HEK293 (cell line): ENCODE measurements around the gene SBSN.

Experiments used
- AEBP2 ChIP-seq: fragments of 450-650 bp; formaldehyde crosslinking; IDR thresholded peaks from 2 replicates; pipeline ENCODE4 v1.5.1; 2016; ENCODE audit warnings: missing biosample characterization, missing genetic modification characterization, borderline replicate concordance
- GFI1B ChIP-seq: fragments of 450-650 bp; formaldehyde crosslinking; IDR thresholded peaks from 2 replicates; pipeline ENCODE4 v1.5.1; 2016; ENCODE audit warnings: missing biosample characterization, missing genetic modification characterization
- KLF1 ChIP-seq: fragments of 450-650 bp; formaldehyde crosslinking; IDR thresholded peaks from 2 replicates; pipeline ENCODE4 v1.5.1; 2016; ENCODE audit warnings: missing biosample characterization, missing genetic modification characterization
- KLF9 ChIP-seq: fragments of 450-650 bp; formaldehyde crosslinking; IDR thresholded peaks from 2 replicates; pipeline ENCODE4 v1.5.1; 2016; ENCODE audit warnings: missing biosample characterization, missing genetic modification characterization, low read depth
- SCRT1 ChIP-seq: fragments of 450-650 bp; formaldehyde crosslinking; IDR thresholded peaks from 2 replicates; pipeline ENCODE4 v1.5.1; 2016; ENCODE audit warnings: missing biosample characterization, missing genetic modification characterization, borderline replicate concordance
- SETDB1 ChIP-seq: IDR thresholded peaks from one replicate; pipeline ENCODE4 v1.6.1; 2017; ENCODE audit warnings: mild to moderate bottlenecking, low read length, moderate library complexity, mixed read lengths; ENCODE audit not compliant: insufficient read length
- SP3 ChIP-seq: fragments of 450-650 bp; formaldehyde crosslinking; IDR thresholded peaks from 2 replicates; pipeline ENCODE4 v1.5.1; 2016; ENCODE audit warnings: missing biosample characterization, missing genetic modification characterization
- TCF7L2 ChIP-seq: IDR thresholded peaks from 2 replicates; pipeline ENCODE4 v1.6.1; 2011; ENCODE audit warnings: low read depth, mild to moderate bottlenecking, inconsistent platforms, low read length, moderate library complexity, borderline replicate concordance
- TRIM28 ChIP-seq: IDR thresholded peaks from 2 replicates; pipeline ENCODE4 v1.6.1; 2011; ENCODE audit warnings: low read length, control low read depth, borderline replicate concordance
- YY2 ChIP-seq: fragments of 450-650 bp; formaldehyde crosslinking; IDR thresholded peaks from 2 replicates; pipeline ENCODE4 v1.5.1; 2016; ENCODE audit warnings: missing biosample characterization, missing genetic modification characterization
- ZBTB1 ChIP-seq: fragments of 450-650 bp; formaldehyde crosslinking; IDR thresholded peaks from 2 replicates; pipeline ENCODE4 v1.5.1; 2016; ENCODE audit warnings: missing biosample characterization, missing genetic modification characterization
- ZBTB20 ChIP-seq: fragments of 450-650 bp; formaldehyde crosslinking; IDR thresholded peaks from 2 replicates; pipeline ENCODE4 v1.5.1; 2016; ENCODE audit warnings: missing biosample characterization, missing genetic modification characterization
- ZEB2 ChIP-seq: fragments of 450-650 bp; formaldehyde crosslinking; IDR thresholded peaks from 2 replicates; pipeline ENCODE4 v1.5.1; 2016; ENCODE audit warnings: missing biosample characterization, missing genetic modification characterization
- ZFP3 ChIP-seq: fragments of 450-650 bp; formaldehyde crosslinking; IDR thresholded peaks from 2 replicates; pipeline ENCODE4 v1.5.1; 2016; ENCODE audit warnings: low read depth, missing biosample characterization, missing genetic modification characterization
- ZNF112 ChIP-seq: fragments of 450-650 bp; formaldehyde crosslinking; IDR thresholded peaks from 2 replicates; pipeline ENCODE4 v1.5.0; 2017; ENCODE audit warnings: missing biosample characterization, missing genetic modification characterization
- ZNF140 ChIP-seq: fragments of 450-650 bp; formaldehyde crosslinking; IDR thresholded peaks from 2 replicates; pipeline ENCODE4 v1.5.1; 2016; ENCODE audit warnings: missing biosample characterization, missing genetic modification characterization
- ZNF184 ChIP-seq: fragments of 450-650 bp; IDR thresholded peaks from 2 replicates; pipeline ENCODE4 v1.5.1; 2018; ENCODE audit warnings: missing biosample characterization, mild to moderate bottlenecking, missing genetic modification characterization
- ZNF211 ChIP-seq: fragments of 450-650 bp; formaldehyde crosslinking; IDR thresholded peaks from 2 replicates; pipeline ENCODE4 v1.5.1; 2016; ENCODE audit warnings: low read depth, missing biosample characterization, missing genetic modification characterization
- ZNF221 ChIP-seq: fragments of 450-650 bp; formaldehyde crosslinking; IDR thresholded peaks from 2 replicates; pipeline ENCODE4 v1.5.1; 2017; ENCODE audit warnings: missing biosample characterization, missing genetic modification characterization, borderline replicate concordance
- ZNF239 ChIP-seq: fragments of 450-650 bp; formaldehyde crosslinking; IDR thresholded peaks from 2 replicates; pipeline ENCODE4 v1.5.1; 2016; ENCODE audit warnings: missing biosample characterization, missing genetic modification characterization
- ZNF248 ChIP-seq: fragments of 450-650 bp; formaldehyde crosslinking; IDR thresholded peaks from 2 replicates; pipeline ENCODE4 v1.5.1; 2017; ENCODE audit warnings: missing biosample characterization, missing genetic modification characterization
- ZNF266 ChIP-seq: fragments of 450-650 bp; formaldehyde crosslinking; IDR thresholded peaks from 2 replicates; pipeline ENCODE4 v1.5.1; 2016; ENCODE audit warnings: missing biosample characterization, missing genetic modification characterization, low read depth
- ZNF335 ChIP-seq: fragments of 450-650 bp; formaldehyde crosslinking; conservative IDR thresholded peaks from 2 replicates; pipeline ENCODE4 v1.5.1; 2016; ENCODE audit warnings: missing biosample characterization, missing genetic modification characterization
- ZNF391 ChIP-seq: fragments of 450-650 bp; formaldehyde crosslinking; IDR thresholded peaks from 2 replicates; pipeline ENCODE4 v1.5.1; 2016; ENCODE audit warnings: low read depth, missing biosample characterization, missing genetic modification characterization, borderline replicate concordance
- ZNF514 ChIP-seq: fragments of 450-650 bp; formaldehyde crosslinking; IDR thresholded peaks from 2 replicates; pipeline ENCODE4 v1.5.1; 2016; ENCODE audit warnings: missing biosample characterization, missing genetic modification characterization
- ZNF529 ChIP-seq: fragments of 450-650 bp; formaldehyde crosslinking; IDR thresholded peaks from 2 replicates; pipeline ENCODE4 v1.5.1; 2017; ENCODE audit warnings: missing genetic modification characterization, missing biosample characterization; ENCODE audit not compliant: insufficient replicate concordance
- ZNF548 ChIP-seq: fragments of 450-650 bp; formaldehyde crosslinking; IDR thresholded peaks from 2 replicates; pipeline ENCODE4 v1.5.1; 2016; ENCODE audit warnings: missing biosample characterization, missing genetic modification characterization
- ZNF549 ChIP-seq: fragments of 450-650 bp; IDR thresholded peaks from 2 replicates; pipeline ENCODE4 v1.5.1; 2018; ENCODE audit warnings: missing biosample characterization, missing genetic modification characterization, mild to moderate bottlenecking, inconsistent platforms, moderate library complexity
- ZNF561 ChIP-seq: fragments of 450-650 bp; IDR thresholded peaks from 2 replicates; pipeline ENCODE4 v1.5.1; 2018; ENCODE audit warnings: missing biosample characterization, missing genetic modification characterization, borderline replicate concordance
- ZNF660 ChIP-seq: fragments of 450-650 bp; IDR thresholded peaks from 2 replicates; pipeline ENCODE4 v1.5.1; 2018; ENCODE audit warnings: missing biosample characterization, mild to moderate bottlenecking, missing genetic modification characterization
- ZNF664 ChIP-seq: fragments of 450-650 bp; formaldehyde crosslinking; IDR thresholded peaks from 2 replicates; pipeline ENCODE4 v1.5.1; 2016; ENCODE audit warnings: missing biosample characterization, missing genetic modification characterization
- ZNF837 ChIP-seq: fragments of 450-650 bp; formaldehyde crosslinking; IDR thresholded peaks from 2 replicates; pipeline ENCODE4 v1.5.1; 2016; ENCODE audit warnings: missing biosample characterization, missing genetic modification characterization
- ZSCAN23 ChIP-seq: fragments of 450-650 bp; formaldehyde crosslinking; IDR thresholded peaks from 2 replicates; pipeline ENCODE4 v1.5.1; 2016; ENCODE audit warnings: missing biosample characterization, missing genetic modification characterization
- ZSCAN30 ChIP-seq: fragments of 450-650 bp; IDR thresholded peaks from 2 replicates; pipeline ENCODE4 v1.5.1; 2018; ENCODE audit warnings: missing biosample characterization, mild to moderate bottlenecking, missing genetic modification characterization, moderate library complexity
- TF ChIP-seq, protein P1 (sequence below): fragments of 450-650 bp; formaldehyde crosslinking; IDR thresholded peaks from 2 replicates; pipeline ENCODE4 v1.5.1; 2016; ENCODE audit warnings: missing biosample characterization, missing genetic modification characterization
- TF ChIP-seq, protein P2 (sequence below): fragments of 450-650 bp; formaldehyde crosslinking; IDR thresholded peaks from 2 replicates; pipeline ENCODE4 v1.5.1; 2016; ENCODE audit warnings: missing biosample characterization, missing genetic modification characterization
- TF ChIP-seq, protein P3 (sequence below): fragments of 450-650 bp; formaldehyde crosslinking; IDR thresholded peaks from 2 replicates; pipeline ENCODE4 v1.5.1; 2017; ENCODE audit warnings: missing biosample characterization, missing genetic modification characterization

SBSN gene

GRCh38 chr19:35509861-35510625, 18.1 kb downstream of the SBSN start (continued):
- TF ChIP-seq, protein P1, sequence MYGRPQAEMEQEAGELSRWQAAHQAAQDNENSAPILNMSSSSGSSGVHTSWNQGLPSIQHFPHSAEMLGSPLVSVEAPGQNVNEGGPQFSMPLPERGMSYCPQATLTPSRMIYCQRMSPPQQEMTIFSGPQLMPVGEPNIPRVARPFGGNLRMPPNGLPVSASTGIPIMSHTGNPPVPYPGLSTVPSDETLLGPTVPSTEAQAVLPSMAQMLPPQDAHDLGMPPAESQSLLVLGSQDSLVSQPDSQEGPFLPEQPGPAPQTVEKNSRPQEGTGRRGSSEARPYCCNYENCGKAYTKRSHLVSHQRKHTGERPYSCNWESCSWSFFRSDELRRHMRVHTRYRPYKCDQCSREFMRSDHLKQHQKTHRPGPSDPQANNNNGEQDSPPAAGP (tag by site-specific recombination), result peak; percentile 88
- no peak for TF ChIP-seq ZNF664
- no peak for TF ChIP-seq ZNF548 (tag by site-specific recombination)
- TF ChIP-seq SCRT1 (tag by site-specific recombination), result peak; percentile 62; the same call in 1 of the 2 replicates
- TF ChIP-seq ZNF391 (tag by site-specific recombination), result peak; percentile 78
- no peak for TF ChIP-seq TCF7L2
- TF ChIP-seq ZNF184 (tag by site-specific recombination), result no peak
- no peak for TF ChIP-seq ZNF529 (tag by site-specific recombination)
- no peak for TF ChIP-seq ZNF549
- no peak for TF ChIP-seq TRIM28
- no peak; the same call in 1 of the 2 replicates for TF ChIP-seq ZNF660 (tag by site-specific recombination)
- no peak for TF ChIP-seq ZNF837 (tag by site-specific recombination)
- TF ChIP-seq ZNF248, result no peak
- TF ChIP-seq ZFP3, result no peak
- no peak for TF ChIP-seq ZNF514
- no peak for TF ChIP-seq ZBTB1 (tag by site-specific recombination)
- TF ChIP-seq ZSCAN30 (tag by site-specific recombination), result peak; percentile 50
- no peak for TF ChIP-seq SETDB1
- TF ChIP-seq ZNF561 (tag by site-specific recombination), result peak; percentile 96
- peak; percentile 84 for TF ChIP-seq YY2 (tag by site-specific recombination)
- TF ChIP-seq, protein P2, sequence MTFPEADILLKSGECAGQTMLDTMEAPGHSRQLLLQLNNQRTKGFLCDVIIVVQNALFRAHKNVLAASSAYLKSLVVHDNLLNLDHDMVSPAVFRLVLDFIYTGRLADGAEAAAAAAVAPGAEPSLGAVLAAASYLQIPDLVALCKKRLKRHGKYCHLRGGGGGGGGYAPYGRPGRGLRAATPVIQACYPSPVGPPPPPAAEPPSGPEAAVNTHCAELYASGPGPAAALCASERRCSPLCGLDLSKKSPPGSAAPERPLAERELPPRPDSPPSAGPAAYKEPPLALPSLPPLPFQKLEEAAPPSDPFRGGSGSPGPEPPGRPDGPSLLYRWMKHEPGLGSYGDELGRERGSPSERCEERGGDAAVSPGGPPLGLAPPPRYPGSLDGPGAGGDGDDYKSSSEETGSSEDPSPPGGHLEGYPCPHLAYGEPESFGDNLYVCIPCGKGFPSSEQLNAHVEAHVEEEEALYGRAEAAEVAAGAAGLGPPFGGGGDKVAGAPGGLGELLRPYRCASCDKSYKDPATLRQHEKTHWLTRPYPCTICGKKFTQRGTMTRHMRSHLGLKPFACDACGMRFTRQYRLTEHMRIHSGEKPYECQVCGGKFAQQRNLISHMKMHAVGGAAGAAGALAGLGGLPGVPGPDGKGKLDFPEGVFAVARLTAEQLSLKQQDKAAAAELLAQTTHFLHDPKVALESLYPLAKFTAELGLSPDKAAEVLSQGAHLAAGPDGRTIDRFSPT (tag by site-specific recombination), result peak; percentile 73; the same call in 1 of the 2 replicates
- peak; percentile 100 for TF ChIP-seq ZNF335 (tag by site-specific recombination)
- TF ChIP-seq, protein P3, sequence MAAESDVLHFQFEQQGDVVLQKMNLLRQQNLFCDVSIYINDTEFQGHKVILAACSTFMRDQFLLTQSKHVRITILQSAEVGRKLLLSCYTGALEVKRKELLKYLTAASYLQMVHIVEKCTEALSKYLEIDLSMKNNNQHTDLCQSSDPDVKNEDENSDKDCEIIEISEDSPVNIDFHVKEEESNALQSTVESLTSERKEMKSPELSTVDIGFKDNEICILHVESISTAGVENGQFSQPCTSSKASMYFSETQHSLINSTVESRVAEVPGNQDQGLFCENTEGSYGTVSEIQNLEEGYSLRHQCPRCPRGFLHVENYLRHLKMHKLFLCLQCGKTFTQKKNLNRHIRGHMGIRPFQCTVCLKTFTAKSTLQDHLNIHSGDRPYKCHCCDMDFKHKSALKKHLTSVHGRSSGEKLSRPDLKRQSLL (tag by site-specific recombination), result peak; percentile 88
- TF ChIP-seq AEBP2 (tag by site-specific recombination), result no peak
- TF ChIP-seq ZNF239 (tag by site-specific recombination), result no peak
- peak; percentile 62; the same call in 1 of the 2 replicates for TF ChIP-seq ZNF221 (tag by site-specific recombination)
- no peak for TF ChIP-seq ZNF112 (tag by site-specific recombination)
- no peak for TF ChIP-seq ZNF140 (tag by site-specific recombination)
- TF ChIP-seq SP3, result peak; percentile 80
- no peak for TF ChIP-seq ZNF266 (tag by site-specific recombination)
- TF ChIP-seq ZSCAN23 (tag by site-specific recombination), result no peak; the same call in 1 of the 2 replicates
- TF ChIP-seq GFI1B (tag by site-specific recombination), result peak; percentile 59; the same call in 1 of the 2 replicates
- peak; percentile 87 for TF ChIP-seq ZBTB20 (tag by site-specific recombination)
- TF ChIP-seq KLF9 (tag by site-specific recombination), result peak; percentile 52
- peak; percentile 99 for TF ChIP-seq ZEB2
- peak; percentile 56 for TF ChIP-seq KLF1 (tag by site-specific recombination)
- no peak for TF ChIP-seq ZNF211 (tag by site-specific recombination)
